Uterus (tissue), 2 donors: ENCODE data around the gene LY6G5B.

Source experiments
- CTCF ChIP-seq, 4 experiments: fragments of 200-600 bp in 2 of 4; fragments of 450-650 bp in 2 of 4; sonication (generic) in 2 of 4; IDR thresholded peaks; one replicate each; pipeline ENCODE4 v1.5.1; 2016 to 2019; ENCODE audit warnings: antibody characterized with exemption in 4 of 4, mild to moderate bottlenecking in 2 of 4, moderate library complexity in 1 of 4
- POLR2A ChIP-seq, 2 donors: fragments of 450-650 bp; IDR thresholded peaks; one replicate each; pipeline ENCODE4 v1.6.1; 2016; ENCODE audit warnings: antibody characterized with exemption in 2 of 2, mild to moderate bottlenecking in 1 of 2, moderate library complexity in 1 of 2

DNA sequence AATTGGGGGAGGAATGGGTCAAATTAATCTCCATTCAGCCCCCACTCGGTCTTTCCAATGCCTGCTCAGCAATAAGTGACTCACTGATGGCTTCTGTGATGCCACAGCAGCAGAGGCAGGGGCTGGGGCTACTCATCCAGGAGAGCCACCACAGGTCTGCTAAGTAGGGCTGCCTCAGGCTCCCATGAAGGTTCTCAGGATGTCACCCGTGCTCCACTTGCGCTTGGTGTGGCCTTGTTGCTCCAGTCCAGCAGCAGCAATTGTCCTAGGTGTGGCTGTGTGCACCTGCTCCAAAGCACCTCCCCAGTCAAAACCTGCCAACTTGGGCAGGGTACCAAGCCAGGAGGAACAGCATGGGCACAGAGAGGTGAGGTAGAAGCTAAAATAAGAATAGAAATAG, 52.4 kb downstream of the LY6G5B start:
- no peak for TF ChIP-seq CTCF (IDR thresholded peaks at IDR 0.05)
- no peak for TF ChIP-seq POLR2A (IDR thresholded peaks at IDR 0.05)
